Measurements from ENCODE around the gene EPHA8. TPM values are rescaled to one million over a fixed set of nuclear protein-coding genes. Genes with fewer than 3 reads are reported as not detected.

Gene EPHA8
- total RNA-seq, 1 donor from 2014 or later = not detected

DNA sequence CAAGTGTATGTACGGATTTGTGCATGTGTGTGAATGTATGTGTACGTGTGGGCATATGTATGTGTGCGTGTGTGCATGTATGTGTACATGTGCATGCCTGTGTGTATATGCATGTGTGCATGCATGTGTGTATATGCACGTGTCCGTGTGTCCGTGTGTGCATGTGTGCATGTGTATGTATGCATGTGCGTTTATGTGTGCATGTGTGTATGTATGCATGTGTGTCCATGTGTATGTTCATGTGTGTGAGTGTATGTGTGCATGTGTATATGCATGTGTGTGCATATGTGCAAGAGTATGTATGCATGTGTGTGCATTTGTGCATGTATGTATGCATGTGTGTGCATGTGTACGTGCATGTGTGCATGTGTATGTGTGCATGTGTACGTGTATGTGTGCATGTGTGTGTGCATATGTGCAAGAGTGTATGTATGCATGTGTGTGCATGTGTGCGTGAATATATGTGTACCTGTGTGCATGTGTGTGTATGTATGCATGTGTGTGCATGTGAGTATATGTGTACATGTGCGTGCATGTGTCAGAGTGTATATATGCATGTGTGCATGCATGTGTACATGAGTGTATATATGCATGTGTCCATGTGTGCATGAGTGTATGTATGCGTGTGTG, 15.6 kb downstream of the EPHA8 start:
- H3K9me3 Mint-ChIP-seq = peaks cover 20% of the 10 kb centered on the region
- Histone ChIP-seq H3K27ac (no peak overlapping the region), H3F3A (ENCODE audit: low read depth) (peaks cover 28% of the 10 kb centered on the region), H2AFZ (replicated peaks) (no peak overlapping the region), H3K9me3 (ENCODE audit: low read depth) (no peaks in the 10 kb centered on the region), H3K9ac (no peak overlapping the region), H4K20me1 (ENCODE audit: low read depth) (no peaks in the 10 kb centered on the region), H3K36me3 (no peaks in the 10 kb centered on the region), H3K4me3 (no peak overlapping the region), H3K79me2 (ENCODE audit: low read depth) (no peaks in the 10 kb centered on the region), H3K4me1 (no peaks in the 10 kb centered on the region), H3K4me2 (no peak overlapping the region), H3K27me3 (no peaks in the 10 kb centered on the region)
- H3K4me1 Mint-ChIP-seq = peaks cover 2% of the 10 kb centered on the region
- TF ChIP-seq, protein P1, sequence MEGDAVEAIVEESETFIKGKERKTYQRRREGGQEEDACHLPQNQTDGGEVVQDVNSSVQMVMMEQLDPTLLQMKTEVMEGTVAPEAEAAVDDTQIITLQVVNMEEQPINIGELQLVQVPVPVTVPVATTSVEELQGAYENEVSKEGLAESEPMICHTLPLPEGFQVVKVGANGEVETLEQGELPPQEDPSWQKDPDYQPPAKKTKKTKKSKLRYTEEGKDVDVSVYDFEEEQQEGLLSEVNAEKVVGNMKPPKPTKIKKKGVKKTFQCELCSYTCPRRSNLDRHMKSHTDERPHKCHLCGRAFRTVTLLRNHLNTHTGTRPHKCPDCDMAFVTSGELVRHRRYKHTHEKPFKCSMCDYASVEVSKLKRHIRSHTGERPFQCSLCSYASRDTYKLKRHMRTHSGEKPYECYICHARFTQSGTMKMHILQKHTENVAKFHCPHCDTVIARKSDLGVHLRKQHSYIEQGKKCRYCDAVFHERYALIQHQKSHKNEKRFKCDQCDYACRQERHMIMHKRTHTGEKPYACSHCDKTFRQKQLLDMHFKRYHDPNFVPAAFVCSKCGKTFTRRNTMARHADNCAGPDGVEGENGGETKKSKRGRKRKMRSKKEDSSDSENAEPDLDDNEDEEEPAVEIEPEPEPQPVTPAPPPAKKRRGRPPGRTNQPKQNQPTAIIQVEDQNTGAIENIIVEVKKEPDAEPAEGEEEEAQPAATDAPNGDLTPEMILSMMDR (IDR thresholded peaks at IDR 0.05) = no peak
- no peak for TF ChIP-seq EZH2 (IDR thresholded peaks at IDR 0.05)
- no peak for TF ChIP-seq EZH2phosphoT487 (IDR thresholded peaks at IDR 0.05)
- H3K27ac Mint-ChIP-seq = peak overlapping the region; percentile 57
- H3K4me3 Mint-ChIP-seq = peak overlapping the region; percentile 35
- DNase-seq (ENCODE audit: low spot score) = no peak
- no peaks in the 10 kb centered on the region for H3K36me3 Mint-ChIP-seq
- H3K27me3 Mint-ChIP-seq (ENCODE audit: insufficient read depth, low read depth) = peaks cover 42% of the 10 kb centered on the region

DNA sequence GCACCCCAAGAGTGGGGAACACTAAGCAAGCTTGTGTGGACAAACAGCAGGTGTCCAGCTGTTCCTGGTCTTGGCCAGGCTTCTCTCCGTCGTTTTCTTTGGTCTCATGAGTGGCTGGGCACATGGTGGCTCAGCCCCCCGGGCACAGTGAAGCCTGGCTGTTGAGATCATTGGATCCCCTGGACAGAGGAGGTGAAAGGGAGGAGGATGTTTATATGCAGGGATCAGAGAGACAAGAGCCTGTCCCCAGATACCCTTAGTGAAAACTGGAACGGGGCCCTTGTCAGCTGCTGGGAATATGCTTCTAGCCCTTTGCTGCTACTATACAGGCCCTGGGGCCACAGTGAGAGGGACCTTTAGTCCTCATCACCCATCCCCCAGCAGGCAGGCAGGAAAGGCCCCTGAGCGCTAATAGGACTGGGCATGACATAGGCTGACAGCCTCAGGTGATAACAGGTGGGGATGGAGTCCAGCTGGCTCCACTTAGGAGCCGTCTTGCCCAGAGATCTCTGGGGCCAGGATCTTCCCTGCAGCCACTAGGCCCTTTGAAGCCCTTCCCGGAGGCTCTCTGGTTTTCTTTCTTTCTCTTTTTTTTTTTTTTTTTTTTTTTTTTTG, 16.4 kb downstream of the EPHA8 start:
- H3K4me1 Mint-ChIP-seq = peaks cover 2% of the 10 kb centered on the region
- H3K9ac ChIP-seq = no peak overlapping the region
- no peaks in the 10 kb centered on the region for H3K36me3 ChIP-seq
- H3K4me3 Mint-ChIP-seq = no peak overlapping the region
- peaks cover 20% of the 10 kb centered on the region for H3K9me3 Mint-ChIP-seq
- H3K27ac ChIP-seq = no peak overlapping the region
- no peaks in the 10 kb centered on the region for H4K20me1 ChIP-seq (ENCODE audit: low read depth)
- no peaks in the 10 kb centered on the region for H3K79me2 ChIP-seq (ENCODE audit: low read depth)
- peaks cover 42% of the 10 kb centered on the region for H3K27me3 Mint-ChIP-seq (ENCODE audit: insufficient read depth, low read depth)
- no peak overlapping the region for H3K4me3 ChIP-seq
- no peaks in the 10 kb centered on the region for H3K9me3 ChIP-seq (ENCODE audit: low read depth)
- peaks cover 28% of the 10 kb centered on the region for H3F3A ChIP-seq (ENCODE audit: low read depth)
- H3K27ac Mint-ChIP-seq = no peak overlapping the region
- TF ChIP-seq, protein P1 (IDR thresholded peaks at IDR 0.05) = no peak
- no peak for TF ChIP-seq EZH2phosphoT487 (IDR thresholded peaks at IDR 0.05)
- no peak for TF ChIP-seq EZH2 (IDR thresholded peaks at IDR 0.05)
- no peak for DNase-seq (ENCODE audit: low spot score)
- no peak overlapping the region for H3K4me2 ChIP-seq
- H3K36me3 Mint-ChIP-seq = no peaks in the 10 kb centered on the region
- no peak overlapping the region for H2AFZ ChIP-seq (replicated peaks)
- H3K4me1 ChIP-seq = no peaks in the 10 kb centered on the region
- no peaks in the 10 kb centered on the region for H3K27me3 ChIP-seq

DNA sequence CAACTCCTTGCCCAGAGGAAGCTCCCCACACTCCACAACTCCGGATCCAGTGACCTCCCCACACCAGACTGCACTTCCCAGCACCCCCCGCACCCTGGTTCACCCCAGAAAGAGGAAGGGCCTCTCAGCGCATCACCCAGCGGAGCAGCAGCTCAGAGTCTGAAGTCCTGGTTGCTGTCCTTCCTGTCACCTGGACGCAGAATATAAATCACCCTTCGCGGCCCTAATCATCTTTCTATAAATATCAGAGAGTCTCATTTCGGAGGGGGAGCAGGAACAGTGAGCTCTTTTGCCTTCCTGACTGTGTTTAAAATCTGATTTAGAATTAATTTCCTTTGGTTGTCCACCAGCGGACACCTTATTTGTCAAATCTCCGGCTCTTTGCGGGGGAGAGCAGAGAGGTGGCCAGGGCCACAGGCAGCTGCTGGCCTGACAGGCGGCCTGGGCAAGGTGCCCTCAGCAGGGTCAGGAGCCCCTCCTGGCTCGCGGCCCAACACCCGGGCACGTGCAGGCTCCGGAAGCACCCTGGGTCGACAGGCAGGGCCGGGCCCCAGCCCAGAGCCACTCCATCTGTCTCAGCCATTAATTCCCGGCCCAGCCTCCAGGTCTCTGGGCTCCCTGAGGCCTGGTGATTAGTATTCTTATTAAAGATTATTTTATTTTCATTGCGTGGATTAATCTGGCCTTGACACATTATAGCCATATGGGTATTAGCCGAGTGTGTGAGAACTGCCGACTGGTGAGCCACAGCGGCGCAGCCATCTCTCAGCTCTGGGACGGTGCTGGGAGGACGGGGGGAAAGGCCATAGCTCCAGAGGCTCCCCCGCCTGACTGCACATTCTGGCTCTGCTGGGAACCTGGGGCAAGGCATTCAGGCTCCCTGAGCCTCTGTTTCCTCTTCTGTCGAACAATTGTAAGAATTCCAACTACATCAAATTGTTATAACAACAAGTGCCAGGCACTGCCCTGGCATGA, 19.7 kb downstream of the EPHA8 start:
- H3F3A ChIP-seq (ENCODE audit: low read depth) = peaks cover 18% of the 10 kb centered on the region
- H2AFZ ChIP-seq (replicated peaks) = no peak overlapping the region
- TF ChIP-seq, protein P1 (IDR thresholded peaks at IDR 0.05) = no peak
- TF ChIP-seq EZH2 (IDR thresholded peaks at IDR 0.05) (no peak), EZH2phosphoT487 (IDR thresholded peaks at IDR 0.05) (no peak)
- H3K27me3 ChIP-seq = no peaks in the 10 kb centered on the region
- DNase-seq (ENCODE audit: low spot score) = no peak
- no peak overlapping the region for H3K27ac ChIP-seq
- peaks cover 2% of the 10 kb centered on the region for H3K4me1 Mint-ChIP-seq
- H3K27me3 Mint-ChIP-seq (ENCODE audit: insufficient read depth, low read depth) = peaks cover 34% of the 10 kb centered on the region
- H3K4me3 Mint-ChIP-seq = no peak overlapping the region
- no peaks in the 10 kb centered on the region for H3K36me3 Mint-ChIP-seq
- no peaks in the 10 kb centered on the region for H3K9me3 ChIP-seq (ENCODE audit: low read depth)
- H3K4me3 ChIP-seq = no peak overlapping the region
- no peaks in the 10 kb centered on the region for H3K36me3 ChIP-seq
- no peak overlapping the region for H3K4me2 ChIP-seq
- no peaks in the 10 kb centered on the region for H3K79me2 ChIP-seq (ENCODE audit: low read depth)
- peaks cover 12% of the 10 kb centered on the region for H3K9me3 Mint-ChIP-seq
- H4K20me1 ChIP-seq (ENCODE audit: low read depth) = no peaks in the 10 kb centered on the region
- H3K4me1 ChIP-seq = no peaks in the 10 kb centered on the region
- no peak overlapping the region for H3K9ac ChIP-seq
- no peak overlapping the region for H3K27ac Mint-ChIP-seq
